ENCODE results near the gene MND1.

Gene MND1

DNA sequence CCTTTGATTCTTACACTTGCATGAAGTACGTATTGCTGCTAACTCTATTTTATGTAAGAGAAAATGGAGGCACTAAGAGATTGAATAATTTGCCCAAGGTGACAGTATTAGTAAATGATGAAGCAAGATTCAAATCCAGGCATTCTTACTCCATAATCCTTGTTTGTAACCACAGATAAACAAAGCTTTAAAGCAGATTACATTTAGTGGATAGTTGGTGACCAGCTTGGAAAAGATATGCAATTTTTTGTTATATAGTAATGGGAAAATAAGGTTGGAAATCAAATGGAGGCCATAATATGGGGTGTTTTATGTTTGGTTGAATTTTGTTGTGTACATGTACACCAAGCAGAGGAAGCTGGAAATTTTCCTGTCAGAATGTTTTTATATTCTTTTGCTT lies 30.8 kb downstream of the MND1 start:
- H4K20me1 ChIP-seq (ENCODE audit: insufficient read depth, low read length, poor library complexity, severe bottlenecking), result no peaks in the 10 kb centered on the region
- peaks cover 35% of the 10 kb centered on the region for H3K36me3 ChIP-seq (ENCODE audit: insufficient read depth, low read length)
- H3F3A ChIP-seq (ENCODE audit: low read depth), result no peaks in the 10 kb centered on the region
- H3K9me2 ChIP-seq (replicated peaks; ENCODE audit: low read depth, low read length), result no peaks in the 10 kb centered on the region
- H3K9me3 ChIP-seq (ENCODE audit: insufficient read depth, low read depth, low read length), result peaks cover 13% of the 10 kb centered on the region
- no peak overlapping the region for H3K4me3 ChIP-seq (ENCODE audit: low read length, poor library complexity, severe bottlenecking)
- H3K27me3 ChIP-seq (ENCODE audit: insufficient read depth, low read length, poor library complexity, severe bottlenecking), result no peaks in the 10 kb centered on the region
- no peak overlapping the region for H3K9ac ChIP-seq (ENCODE audit: low read depth, low read length, poor library complexity, severe bottlenecking)
- H2AFZ ChIP-seq (ENCODE audit: low read length), result no peak overlapping the region
- no peak overlapping the region for H3K4me2 ChIP-seq (ENCODE audit: low read depth, low read length, poor library complexity, severe bottlenecking)
- no peaks in the 10 kb centered on the region for H3K4me1 ChIP-seq (ENCODE audit: insufficient read depth, low read length, poor library complexity, severe bottlenecking)
- peaks cover 25% of the 10 kb centered on the region for H3K79me2 ChIP-seq (ENCODE audit: insufficient read depth, low read length)
- TF ChIP-seq EZH2phosphoT487 (IDR thresholded peaks at IDR 0.05; ENCODE audit: borderline replicate concordance), result no peak
- TF ChIP-seq, protein P1, sequence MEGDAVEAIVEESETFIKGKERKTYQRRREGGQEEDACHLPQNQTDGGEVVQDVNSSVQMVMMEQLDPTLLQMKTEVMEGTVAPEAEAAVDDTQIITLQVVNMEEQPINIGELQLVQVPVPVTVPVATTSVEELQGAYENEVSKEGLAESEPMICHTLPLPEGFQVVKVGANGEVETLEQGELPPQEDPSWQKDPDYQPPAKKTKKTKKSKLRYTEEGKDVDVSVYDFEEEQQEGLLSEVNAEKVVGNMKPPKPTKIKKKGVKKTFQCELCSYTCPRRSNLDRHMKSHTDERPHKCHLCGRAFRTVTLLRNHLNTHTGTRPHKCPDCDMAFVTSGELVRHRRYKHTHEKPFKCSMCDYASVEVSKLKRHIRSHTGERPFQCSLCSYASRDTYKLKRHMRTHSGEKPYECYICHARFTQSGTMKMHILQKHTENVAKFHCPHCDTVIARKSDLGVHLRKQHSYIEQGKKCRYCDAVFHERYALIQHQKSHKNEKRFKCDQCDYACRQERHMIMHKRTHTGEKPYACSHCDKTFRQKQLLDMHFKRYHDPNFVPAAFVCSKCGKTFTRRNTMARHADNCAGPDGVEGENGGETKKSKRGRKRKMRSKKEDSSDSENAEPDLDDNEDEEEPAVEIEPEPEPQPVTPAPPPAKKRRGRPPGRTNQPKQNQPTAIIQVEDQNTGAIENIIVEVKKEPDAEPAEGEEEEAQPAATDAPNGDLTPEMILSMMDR (conservative IDR thresholded peaks at IDR 0.05; ENCODE audit: low read length), result no peak

- no peaks in the 10 kb centered on the region for H3K4me1 ChIP-seq (ENCODE audit: insufficient read depth, low read length, poor library complexity, severe bottlenecking)
These were observed 38.6 kb downstream of the MND1 start for GRCh38 chr4:153383131-153383530.

GRCh38 chr4:153384160-153384559 lies 39.7 kb downstream of the MND1 start:
- no peak overlapping the region for H2AFZ ChIP-seq (ENCODE audit: low read length)
- no peaks in the 10 kb centered on the region for H3K9me3 ChIP-seq (ENCODE audit: insufficient read depth, low read depth, low read length)
- no peaks in the 10 kb centered on the region for H3F3A ChIP-seq (ENCODE audit: low read depth)
- H3K9ac ChIP-seq (ENCODE audit: low read depth, low read length, poor library complexity, severe bottlenecking), result no peak overlapping the region
- H3K9me2 ChIP-seq (replicated peaks; ENCODE audit: low read depth, low read length), result no peaks in the 10 kb centered on the region
- H4K20me1 ChIP-seq (ENCODE audit: insufficient read depth, low read length, poor library complexity, severe bottlenecking), result no peaks in the 10 kb centered on the region
- H3K4me2 ChIP-seq (ENCODE audit: low read depth, low read length, poor library complexity, severe bottlenecking), result no peak overlapping the region
- H3K27me3 ChIP-seq (ENCODE audit: insufficient read depth, low read length, poor library complexity, severe bottlenecking), result no peaks in the 10 kb centered on the region
- peaks cover 37% of the 10 kb centered on the region for H3K36me3 ChIP-seq (ENCODE audit: insufficient read depth, low read length)
- no peak overlapping the region for H3K4me3 ChIP-seq (ENCODE audit: low read length, poor library complexity, severe bottlenecking)
- no peak for TF ChIP-seq EZH2phosphoT487 (IDR thresholded peaks at IDR 0.05; ENCODE audit: borderline replicate concordance)
- TF ChIP-seq, protein P1 (conservative IDR thresholded peaks at IDR 0.05; ENCODE audit: low read length), result no peak
- no peaks in the 10 kb centered on the region for H3K4me1 ChIP-seq (ENCODE audit: insufficient read depth, low read length, poor library complexity, severe bottlenecking)
- H3K79me2 ChIP-seq (ENCODE audit: insufficient read depth, low read length), result peaks cover 20% of the 10 kb centered on the region

More at GRCh38 chr4:153383131-153383530, 38.6 kb downstream of the MND1 start:
- Histone ChIP-seq H3K9ac (ENCODE audit: low read depth, low read length, poor library complexity, severe bottlenecking) (no peak overlapping the region), H3K9me2 (replicated peaks; ENCODE audit: low read depth, low read length) (no peaks in the 10 kb centered on the region), H3K4me2 (ENCODE audit: low read depth, low read length, poor library complexity, severe bottlenecking) (no peak overlapping the region), H3K27me3 (ENCODE audit: insufficient read depth, low read length, poor library complexity, severe bottlenecking) (no peaks in the 10 kb centered on the region), H3K36me3 (ENCODE audit: insufficient read depth, low read length) (peaks cover 30% of the 10 kb centered on the region; the same call in 1 of the 2 replicates), H4K20me1 (ENCODE audit: insufficient read depth, low read length, poor library complexity, severe bottlenecking) (no peaks in the 10 kb centered on the region), H3K79me2 (ENCODE audit: insufficient read depth, low read length) (peaks cover 20% of the 10 kb centered on the region), H3K4me3 (ENCODE audit: low read length, poor library complexity, severe bottlenecking) (no peak overlapping the region), H2AFZ (ENCODE audit: low read length) (no peak overlapping the region), H3K9me3 (ENCODE audit: insufficient read depth, low read depth, low read length) (no peaks in the 10 kb centered on the region), H3F3A (ENCODE audit: low read depth) (no peaks in the 10 kb centered on the region)
- TF ChIP-seq EZH2phosphoT487 (IDR thresholded peaks at IDR 0.05; ENCODE audit: borderline replicate concordance), result no peak
- TF ChIP-seq, protein P1 (conservative IDR thresholded peaks at IDR 0.05; ENCODE audit: low read length), result no peak
